CD4-positive, CD25-positive, alpha-beta regulatory T cell (primary cell): ENCODE data around the gene GPT2. TPM values are rescaled to one million over a fixed set of nuclear protein-coding genes. Genes with fewer than 3 reads are reported as not detected.
A peak's percentile ranks its signal among the peaks of the same experiment; 100 is the strongest.

Experiments used
- ATAC-seq, 2 donors: fragments of 150-1000 bp; cut with Tn5 transposase; one replicate each; pipeline ENCODE4 v1.10.0; 2021; ENCODE audit warnings: low read depth in 2 of 2, moderate number of reproducible peaks in 2 of 2, moderate library complexity in 1 of 2
- DNase-seq, 3 donors: peaks; one replicate each; pipeline versions ENCODE4 v3.0.0 to v3.0.0-alpha.2; 2012 to 2022; ENCODE audit warnings: mixed read lengths in 1 of 3
- H3K27ac ChIP-seq: one replicate; pipeline ENCODE4 v1.7.0; 2013; ENCODE audit warnings: mild to moderate bottlenecking, low read length; ENCODE audit not compliant: insufficient read depth, poor library complexity, severe bottlenecking
- H3K27me3 ChIP-seq: one replicate; pipeline ENCODE4 v1.7.0; 2013; ENCODE audit warnings: low read length; ENCODE audit not compliant: control insufficient read depth, insufficient read depth
- H3K36me3 ChIP-seq: one replicate; pipeline ENCODE4 v1.7.0; 2013; ENCODE audit warnings: mild to moderate bottlenecking, low read length, moderate library complexity; ENCODE audit not compliant: control insufficient read depth, insufficient read depth
- H3K4me1 ChIP-seq: 2 replicates; pipeline ENCODE4 v1.7.0; 2013; ENCODE audit warnings: mild to moderate bottlenecking, low read length; ENCODE audit not compliant: insufficient read depth, control insufficient read depth, poor library complexity, severe bottlenecking
- H3K4me3 ChIP-seq: one replicate; pipeline ENCODE4 v1.7.0; 2013; ENCODE audit warnings: low read depth, mild to moderate bottlenecking, low read length, moderate library complexity
- H3K9me3 ChIP-seq, 2 experiments: 1 replicate in 1 of 2; 2 replicates in 1 of 2; pipeline ENCODE4 v1.7.0; 2013; ENCODE audit warnings: low read length in 2 of 2, mild to moderate bottlenecking in 1 of 2, moderate library complexity in 1 of 2; ENCODE audit not compliant: control insufficient read depth in 2 of 2
- H3K27ac Mint-ChIP-seq, 3 donors: one replicate each; pipeline ENCODE4 v1.8.0; 2020 to 2022; ENCODE audit warnings: mild to moderate bottlenecking in 3 of 3, mixed read lengths in 3 of 3, moderate library complexity in 2 of 3
- H3K27me3 Mint-ChIP-seq: one replicate; pipeline ENCODE4 v1.8.0; 2022; ENCODE audit warnings: mild to moderate bottlenecking, mixed read lengths
- H3K36me3 Mint-ChIP-seq: one replicate; pipeline ENCODE4 v1.8.0; 2020; ENCODE audit warnings: mixed read lengths
- H3K4me1 Mint-ChIP-seq, 4 donors: one replicate each; pipeline ENCODE4 v1.8.0; 2020 to 2022; ENCODE audit warnings: mixed read lengths in 4 of 4, mild to moderate bottlenecking in 1 of 4
- H3K4me3 Mint-ChIP-seq, 4 donors: one replicate each; pipeline ENCODE4 v1.8.0; 2020 to 2022; ENCODE audit warnings: mild to moderate bottlenecking in 4 of 4, mixed read lengths in 4 of 4, moderate library complexity in 3 of 4
- H3K9me3 Mint-ChIP-seq, 7 donors: one replicate each; pipeline ENCODE4 v1.8.0; 2020 to 2022; ENCODE audit warnings: mixed read lengths in 7 of 7, mild to moderate bottlenecking in 3 of 7, moderate library complexity in 2 of 7
- polyA plus RNA-seq, 4 donors: library from polyadenylated mRNA; unstranded; fragments of 300-500 nt; fragmentation: Illumina TruSeq; gene quantifications; one replicate each; pipeline ENCODE4 v1.2.3, GENCODE V29; 2021
- total RNA-seq: library from RNA; stranded (reverse); gene quantifications from one replicate; pipeline ENCODE4 v1.2.3, GENCODE V29; 2022

GPT2 gene
- total and polyA plus RNA-seq, 5 donors from 2014 or later: 0.33 to 0.81 (median 0.39) TPM

DNA sequence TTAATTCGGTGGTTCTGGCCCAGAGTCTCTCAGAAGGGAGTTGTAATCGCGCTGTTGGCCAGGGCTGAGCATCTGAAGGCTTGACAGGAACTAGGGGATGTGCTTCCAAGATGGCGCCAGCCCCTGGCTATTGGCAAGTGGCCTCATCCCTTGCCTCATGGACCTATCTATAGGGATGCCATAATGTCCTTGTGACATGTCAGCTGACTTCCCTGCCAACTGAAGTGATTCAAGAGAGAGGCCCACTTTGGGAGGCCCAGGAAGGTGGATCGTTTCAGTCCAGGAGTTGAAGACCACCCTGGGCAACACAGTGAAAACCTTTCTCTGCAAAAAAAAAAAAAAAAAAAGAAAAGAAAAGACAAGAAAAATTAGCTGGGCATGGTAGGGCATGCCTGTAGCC, 38.2 kb upstream of the GPT2 start:
- Mint-ChIP-seq H3K27me3 (peaks cover 24% of the 10 kb centered on the region), H3K27ac (no peak overlapping the region), H3K9me3 (peaks cover 0 to 5% (median 0%) of the 10 kb centered on the region in 7 donors), H3K4me3 (no peak overlapping the region), H3K36me3 (no peaks in the 10 kb centered on the region), H3K4me1 (no peaks in the 10 kb centered on the region)
- no peak for ATAC-seq
- no peak overlapping the region for H3K4me3 ChIP-seq
- no peak for DNase-seq
- no peaks in the 10 kb centered on the region for H3K27me3 ChIP-seq
- H3K4me1 ChIP-seq: no peaks in the 10 kb centered on the region
- no peak overlapping the region for H3K27ac ChIP-seq
- H3K9me3 ChIP-seq: no peaks in the 10 kb centered on the region
- no peaks in the 10 kb centered on the region for H3K36me3 ChIP-seq

DNA sequence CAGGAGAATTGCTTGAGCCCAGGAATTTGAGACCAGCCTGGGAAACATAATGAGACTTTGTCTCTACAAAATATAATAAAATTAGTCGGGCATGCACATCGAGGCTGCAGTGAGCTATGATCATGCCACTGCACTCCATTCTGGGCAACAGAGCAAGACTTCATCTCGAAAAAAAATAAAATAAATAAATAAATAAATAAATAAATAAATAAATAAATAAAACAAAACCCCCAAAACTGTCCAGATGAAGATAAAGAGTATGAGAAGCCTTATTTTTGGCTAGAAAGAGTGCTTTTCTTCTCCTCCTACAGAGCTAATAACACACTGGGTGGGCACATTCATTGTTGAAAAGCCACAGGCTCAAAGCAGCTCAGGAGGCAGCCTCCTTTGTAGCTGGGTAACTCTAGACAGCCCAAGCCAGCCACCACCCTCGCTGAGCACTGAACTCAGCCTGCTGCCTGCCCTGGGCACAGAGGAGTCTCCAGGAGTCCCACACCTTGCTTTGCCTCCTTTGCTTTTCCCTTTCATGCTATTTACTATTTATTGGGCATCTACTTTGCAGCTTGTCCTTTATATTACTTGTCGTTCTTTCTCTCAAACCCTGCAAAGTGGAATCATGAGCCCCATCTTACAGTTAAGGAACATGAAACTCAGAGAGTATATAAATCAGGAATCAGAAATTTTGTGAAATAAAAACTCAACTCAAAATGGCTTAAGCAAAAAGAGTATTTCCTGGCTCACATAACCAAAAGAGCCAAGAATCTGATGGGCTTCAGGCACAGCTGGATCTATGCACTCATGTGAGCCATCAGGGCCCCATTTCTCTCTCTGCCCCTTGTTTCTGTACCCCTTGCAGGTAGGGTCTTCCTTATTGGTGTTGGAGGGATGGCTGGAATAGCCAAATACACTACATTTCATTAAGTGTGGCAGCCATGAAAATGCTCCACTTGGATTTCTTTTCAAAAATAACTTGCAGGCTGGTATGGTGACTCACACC, 35.1 kb upstream of the GPT2 start:
- Mint-ChIP-seq H3K27ac (no peak overlapping the region), H3K9me3 (no peaks in the 10 kb centered on the region), H3K27me3 (peaks cover 29% of the 10 kb centered on the region), H3K4me3 (no peak overlapping the region), H3K4me1 (no peaks in the 10 kb centered on the region), H3K36me3 (no peaks in the 10 kb centered on the region)
- Histone ChIP-seq H3K9me3 (no peaks in the 10 kb centered on the region), H3K27me3 (no peaks in the 10 kb centered on the region), H3K36me3 (no peaks in the 10 kb centered on the region), H3K4me1 (no peaks in the 10 kb centered on the region), H3K4me3 (no peak overlapping the region), H3K27ac (no peak overlapping the region)
- no peak for DNase-seq
- no peak for ATAC-seq

DNA sequence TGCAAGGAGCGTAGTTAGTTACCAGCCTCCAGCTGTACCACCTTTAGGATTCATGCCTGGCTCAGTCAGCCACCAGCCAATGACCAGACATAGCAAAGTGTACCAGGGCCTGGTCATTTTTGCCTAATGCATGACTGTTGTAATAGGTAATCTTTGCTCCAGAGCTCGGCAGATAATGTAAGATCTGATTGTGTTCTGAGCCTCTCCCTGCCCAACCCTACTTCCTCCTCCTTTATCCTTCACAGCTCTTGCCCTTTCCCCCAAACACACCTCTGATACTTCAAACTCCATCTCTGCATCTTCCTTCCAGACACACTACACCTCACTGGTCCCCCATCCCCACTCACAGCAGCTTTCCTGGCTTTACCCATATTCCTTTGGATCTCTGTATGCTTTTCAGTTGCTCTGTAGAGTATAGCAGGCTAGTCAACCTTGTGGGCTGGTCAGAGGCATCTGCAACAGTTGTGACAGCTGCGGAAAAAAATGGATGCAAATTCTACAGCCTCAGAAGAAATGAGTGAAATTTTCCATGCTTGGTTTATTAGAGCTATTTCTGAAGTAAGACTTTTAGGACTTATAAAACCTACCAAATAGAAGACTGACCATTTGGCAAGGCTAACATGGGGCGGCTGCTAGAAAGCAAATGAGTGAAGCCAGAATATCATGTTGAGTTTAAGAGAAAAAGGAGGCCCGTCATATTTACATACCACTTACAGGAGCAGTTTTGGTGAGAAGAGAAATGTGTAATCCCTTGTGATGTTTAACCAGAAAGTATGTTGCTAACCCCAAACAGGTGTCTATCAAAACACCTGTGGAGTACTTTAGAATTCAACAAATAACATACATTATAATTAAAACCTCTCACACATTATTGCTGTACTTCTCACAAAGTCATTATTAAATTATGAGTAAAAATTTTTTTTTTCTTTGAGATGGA, 33.3 kb upstream of the GPT2 start:
- no peak overlapping the region for H3K4me3 Mint-ChIP-seq
- no peak for ATAC-seq
- no peaks in the 10 kb centered on the region for H3K27me3 ChIP-seq
- no peaks in the 10 kb centered on the region for H3K9me3 ChIP-seq
- no peaks in the 10 kb centered on the region for H3K9me3 Mint-ChIP-seq
- H3K27ac Mint-ChIP-seq: peak overlapping the region in 1 of 3 donors; percentile 84
- no peaks in the 10 kb centered on the region for H3K4me1 ChIP-seq
- no peak for DNase-seq
- H3K36me3 Mint-ChIP-seq: no peaks in the 10 kb centered on the region
- H3K4me3 ChIP-seq: no peak overlapping the region
- no peaks in the 10 kb centered on the region for H3K4me1 Mint-ChIP-seq
- H3K36me3 ChIP-seq: no peaks in the 10 kb centered on the region
- H3K27me3 Mint-ChIP-seq: peaks cover 28% of the 10 kb centered on the region
- no peak overlapping the region for H3K27ac ChIP-seq

DNA sequence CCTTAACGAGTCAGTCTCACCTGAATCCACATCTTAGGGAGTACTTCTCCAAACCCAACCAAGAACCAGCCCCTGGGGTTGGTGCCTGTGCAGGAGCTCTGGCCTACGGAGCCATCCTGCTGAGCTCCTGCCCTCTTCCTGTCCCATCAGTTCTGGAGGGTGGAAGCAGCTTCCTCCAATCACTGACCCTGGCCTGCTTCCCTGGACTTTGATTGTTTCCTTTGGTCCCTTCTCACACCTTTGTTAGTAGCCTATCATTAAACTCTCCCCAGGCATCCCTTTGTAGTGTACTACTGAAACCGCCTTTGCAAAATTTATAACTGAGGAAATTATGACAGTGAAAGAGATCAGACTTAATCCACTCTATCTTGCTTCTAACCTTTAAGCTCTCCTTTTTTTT, 32.0 kb upstream of the GPT2 start:
- ATAC-seq: no peak
- Mint-ChIP-seq H3K27ac (no peak overlapping the region), H3K27me3 (peaks cover 31% of the 10 kb centered on the region), H3K36me3 (no peaks in the 10 kb centered on the region), H3K4me3 (no peak overlapping the region), H3K9me3 (no peaks in the 10 kb centered on the region), H3K4me1 (no peaks in the 10 kb centered on the region)
- Histone ChIP-seq H3K36me3 (no peaks in the 10 kb centered on the region), H3K4me1 (no peaks in the 10 kb centered on the region), H3K4me3 (no peak overlapping the region), H3K27ac (no peak overlapping the region), H3K27me3 (no peaks in the 10 kb centered on the region), H3K9me3 (no peaks in the 10 kb centered on the region)
- DNase-seq: no peak

DNA sequence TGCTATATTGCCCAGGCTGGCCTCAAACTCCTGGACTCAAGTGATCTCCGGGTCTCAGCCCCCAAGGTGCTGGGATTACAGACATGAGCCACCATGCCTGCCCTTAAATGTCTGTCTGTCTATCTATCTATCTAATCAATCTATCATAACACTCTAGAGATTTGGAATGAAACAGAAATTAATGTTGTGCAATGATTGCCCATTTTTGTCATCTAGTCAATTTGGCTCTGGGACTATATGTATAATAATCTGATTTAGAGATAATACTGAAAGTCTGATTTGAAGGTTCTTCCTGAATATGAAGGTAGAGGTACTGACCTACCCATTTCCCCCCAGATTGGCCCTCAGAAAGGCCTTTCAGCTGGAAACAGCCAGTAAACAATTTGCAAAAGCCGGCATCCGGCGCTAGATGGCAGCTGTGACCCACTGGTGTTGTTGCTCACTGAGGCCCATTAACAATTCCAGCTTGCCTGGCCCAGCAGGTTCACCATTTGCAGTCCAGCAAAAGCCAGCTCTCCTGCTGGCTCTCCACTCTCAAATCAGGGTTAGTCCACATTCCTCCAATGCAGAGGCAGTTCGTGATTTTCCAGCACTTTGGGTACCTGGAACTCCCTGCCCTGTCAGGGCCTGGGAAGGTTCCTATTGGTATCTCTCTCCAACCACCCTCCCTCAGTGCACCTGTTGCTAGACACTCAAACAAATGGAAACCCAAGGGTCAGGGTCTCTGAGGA, 30.3 kb upstream of the GPT2 start:
- ATAC-seq (no peak), DNase-seq (peak; percentile 16 to 73 (median 42))
- Histone ChIP-seq H3K4me1 (no peaks in the 10 kb centered on the region), H3K36me3 (no peaks in the 10 kb centered on the region), H3K27me3 (no peaks in the 10 kb centered on the region), H3K27ac (no peak overlapping the region), H3K4me3 (no peak overlapping the region), H3K9me3 (no peaks in the 10 kb centered on the region)
- Mint-ChIP-seq H3K27ac (peak overlapping the region in 2 of 3 donors; percentile 10 to 32), H3K4me3 (no peak overlapping the region), H3K4me1 (no peaks in the 10 kb centered on the region), H3K9me3 (no peaks in the 10 kb centered on the region), H3K36me3 (no peaks in the 10 kb centered on the region), H3K27me3 (peaks cover 31% of the 10 kb centered on the region)

DNA sequence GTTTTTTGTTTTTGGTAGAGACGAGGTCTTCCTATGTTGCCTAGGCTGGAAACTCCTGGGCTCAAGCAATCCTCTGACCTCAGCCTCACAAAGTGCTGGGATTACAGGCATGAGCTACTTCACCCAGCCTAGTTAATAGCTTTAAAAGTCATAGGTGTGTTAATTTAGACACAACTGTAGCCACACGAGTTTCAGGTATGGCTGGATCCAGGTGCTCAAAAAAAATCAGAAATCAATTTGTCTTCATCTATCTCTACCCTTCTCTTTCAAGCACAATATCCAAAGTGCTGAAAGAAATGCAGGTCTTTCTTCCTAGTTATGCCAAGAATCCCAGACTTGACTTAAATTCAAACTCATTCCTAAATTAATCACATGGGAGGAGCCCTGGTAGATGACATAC, 29.3 kb upstream of the GPT2 start:
- Mint-ChIP-seq H3K4me3 (no peak overlapping the region), H3K4me1 (no peaks in the 10 kb centered on the region), H3K36me3 (no peaks in the 10 kb centered on the region), H3K27me3 (peaks cover 27% of the 10 kb centered on the region), H3K27ac (no peak overlapping the region), H3K9me3 (no peaks in the 10 kb centered on the region)
- H3K27me3 ChIP-seq: no peaks in the 10 kb centered on the region
- no peaks in the 10 kb centered on the region for H3K4me1 ChIP-seq
- ATAC-seq: no peak
- H3K27ac ChIP-seq: no peak overlapping the region
- no peaks in the 10 kb centered on the region for H3K36me3 ChIP-seq
- H3K9me3 ChIP-seq: no peaks in the 10 kb centered on the region
- no peak overlapping the region for H3K4me3 ChIP-seq
- DNase-seq: no peak

DNA sequence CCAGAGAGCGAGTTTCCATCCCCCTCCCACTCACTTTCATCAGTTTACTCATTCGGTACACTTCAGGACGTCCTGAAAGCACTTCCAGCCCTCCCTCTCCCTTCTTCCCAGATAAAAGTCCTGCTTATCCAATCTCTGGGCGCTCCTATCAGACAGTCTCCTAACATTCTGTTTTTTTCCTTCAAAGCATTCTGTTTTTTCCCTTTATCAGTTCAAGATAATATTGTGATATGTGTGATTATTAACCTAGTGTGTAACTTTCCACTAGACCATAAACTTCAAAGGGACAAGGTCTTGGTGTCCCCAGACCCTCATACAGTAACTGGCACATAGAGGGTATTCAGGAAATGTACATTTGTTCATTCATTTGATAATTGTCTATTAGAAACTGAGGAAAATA, 28.8 kb upstream of the GPT2 start:
- H3K27me3 ChIP-seq: no peaks in the 10 kb centered on the region
- no peaks in the 10 kb centered on the region for H3K36me3 Mint-ChIP-seq
- no peaks in the 10 kb centered on the region for H3K9me3 ChIP-seq
- no peaks in the 10 kb centered on the region for H3K4me1 ChIP-seq
- H3K36me3 ChIP-seq: no peaks in the 10 kb centered on the region
- peaks cover 0 to 5% (median 2%) of the 10 kb centered on the region in 4 donors for H3K4me1 Mint-ChIP-seq
- ATAC-seq: no peak
- H3K27ac Mint-ChIP-seq: no peak overlapping the region
- H3K27ac ChIP-seq: no peak overlapping the region
- peaks cover 27% of the 10 kb centered on the region for H3K27me3 Mint-ChIP-seq
- no peaks in the 10 kb centered on the region for H3K9me3 Mint-ChIP-seq
- no peak for DNase-seq
- no peak overlapping the region for H3K4me3 ChIP-seq
- H3K4me3 Mint-ChIP-seq: no peak overlapping the region
